IPS DF 6.9 (cell line): ENCODE measurements around the gene ZC3H18.

Experiments used
- DNase-seq: peaks from one replicate; pipeline ENCODE4 v3.0.0-alpha.2; 2013; ENCODE audit warnings: low read depth, low spot score
- H3K27ac ChIP-seq: one replicate; pipeline ENCODE4 v1.5.1; 2013; ENCODE audit warnings: low read length, control low read depth
- H3K27me3 ChIP-seq: 2 replicates; pipeline ENCODE4 v1.6.1; 2013; ENCODE audit warnings: mild to moderate bottlenecking, low read length; ENCODE audit not compliant: control insufficient read depth, insufficient read depth
- H3K36me3 ChIP-seq: 2 replicates; pipeline ENCODE4 v1.6.1; 2013; ENCODE audit warnings: low read length; ENCODE audit not compliant: control insufficient read depth, insufficient read depth
- H3K4me1 ChIP-seq: 2 replicates; pipeline ENCODE4 v1.6.1; 2013; ENCODE audit warnings: low read length; ENCODE audit not compliant: control insufficient read depth, insufficient read depth
- H3K4me3 ChIP-seq: 2 replicates; pipeline ENCODE4 v1.5.1; 2013; ENCODE audit warnings: mild to moderate bottlenecking, low read length
- H3K9me3 ChIP-seq: 2 replicates; pipeline ENCODE4 v1.6.1; 2013; ENCODE audit warnings: low read length, inconsistent platforms; ENCODE audit not compliant: control insufficient read depth, insufficient read depth
- WGBS: extraction: QIAGEN DNeasy Blood & Tissue Kit; methylation state at CpG from one replicate; pipeline ENCODE4 v1.1.7; 2013; ENCODE audit warnings: mixed read lengths, missing lambda C conversion rate; ENCODE audit not compliant: insufficient read length, insufficient coverage; 5-methylcytosine and 5-hydroxymethylcytosine counted together

ZC3H18 gene

GRCh38 chr16:88527186-88527936, 42.8 kb upstream of the ZC3H18 start:
- H3K9me3 ChIP-seq, result no peaks in the 10 kb centered on the region
- no peak overlapping the region for H3K27ac ChIP-seq
- H3K4me1 ChIP-seq, result peaks cover 4% of the 10 kb centered on the region; the same call in 1 of the 2 replicates
- no peak for DNase-seq
- H3K27me3 ChIP-seq, result no peaks in the 10 kb centered on the region
- no peaks in the 10 kb centered on the region; the same call in 1 of the 2 replicates for H3K36me3 ChIP-seq
- H3K4me3 ChIP-seq, result no peak overlapping the region
- WGBS, result no CpG with 5 or more reads among the region's 32 CpGs

- peaks cover 8% of the 10 kb centered on the region for H3K4me1 ChIP-seq
- no peak for DNase-seq
- no peak overlapping the region for H3K4me3 ChIP-seq
- no peak overlapping the region for H3K27ac ChIP-seq
- no peaks in the 10 kb centered on the region; the same call in 1 of the 2 replicates for H3K36me3 ChIP-seq
- H3K27me3 ChIP-seq, result no peaks in the 10 kb centered on the region
- no CpG with 5 or more reads among the region's 30 CpGs for WGBS
- no peaks in the 10 kb centered on the region for H3K9me3 ChIP-seq
Measured at GRCh38 chr16:88527937-88528743, 42.1 kb upstream of the ZC3H18 start.

GRCh38 chr16:88528902-88529318, 41.3 kb upstream of the ZC3H18 start:
- H3K27ac ChIP-seq, result no peak overlapping the region
- WGBS, result no CpG with 5 or more reads among the region's 22 CpGs
- H3K27me3 ChIP-seq, result no peaks in the 10 kb centered on the region
- no peaks in the 10 kb centered on the region; the same call in 1 of the 2 replicates for H3K36me3 ChIP-seq
- peaks cover 8% of the 10 kb centered on the region for H3K4me1 ChIP-seq
- H3K4me3 ChIP-seq, result no peak overlapping the region
- no peak for DNase-seq
- no peaks in the 10 kb centered on the region for H3K9me3 ChIP-seq

GRCh38 chr16:88529596-88529995, 40.6 kb upstream of the ZC3H18 start:
- Histone ChIP-seq H3K27ac (no peak overlapping the region), H3K4me3 (no peak overlapping the region), H3K4me1 (peaks cover 8% of the 10 kb centered on the region), H3K27me3 (no peaks in the 10 kb centered on the region), H3K36me3 (no peaks in the 10 kb centered on the region; the same call in 1 of the 2 replicates), H3K9me3 (no peaks in the 10 kb centered on the region)
- no peak for DNase-seq
- no CpG with 5 or more reads among the region's 9 CpGs for WGBS

GRCh38 chr16:88530051-88530857, 39.9 kb upstream of the ZC3H18 start:
- Histone ChIP-seq H3K36me3 (no peaks in the 10 kb centered on the region; the same call in 1 of the 2 replicates), H3K27ac (no peak overlapping the region), H3K4me3 (no peak overlapping the region), H3K4me1 (peaks cover 8% of the 10 kb centered on the region), H3K9me3 (no peaks in the 10 kb centered on the region), H3K27me3 (no peaks in the 10 kb centered on the region)
- no CpG with 5 or more reads among the region's 27 CpGs for WGBS
- DNase-seq, result no peak

- H3K27me3 ChIP-seq, result no peaks in the 10 kb centered on the region
- H3K4me1 ChIP-seq, result peaks cover 6% of the 10 kb centered on the region
- no CpG with 5 or more reads among the region's 11 CpGs for WGBS
- DNase-seq, result no peak
- no peak overlapping the region for H3K4me3 ChIP-seq
- no peak overlapping the region for H3K27ac ChIP-seq
- no peaks in the 10 kb centered on the region for H3K9me3 ChIP-seq
- H3K36me3 ChIP-seq, result no peaks in the 10 kb centered on the region; the same call in 1 of the 2 replicates
Measured at GRCh38 chr16:88530858-88531203, 39.4 kb upstream of the ZC3H18 start.

GRCh38 chr16:88531346-88531745, 38.9 kb upstream of the ZC3H18 start:
- Histone ChIP-seq H3K4me1 (peaks cover 5% of the 10 kb centered on the region), H3K27ac (no peak overlapping the region), H3K4me3 (no peak overlapping the region), H3K27me3 (no peaks in the 10 kb centered on the region), H3K9me3 (no peaks in the 10 kb centered on the region), H3K36me3 (no peaks in the 10 kb centered on the region; the same call in 1 of the 2 replicates)
- no peak for DNase-seq
- no CpG with 5 or more reads among the region's 12 CpGs for WGBS

- no peak for DNase-seq
- no peak overlapping the region for H3K27ac ChIP-seq
- H3K4me3 ChIP-seq, result no peak overlapping the region
- no peaks in the 10 kb centered on the region for H3K9me3 ChIP-seq
- WGBS, result no CpG with 5 or more reads among the region's 34 CpGs
- H3K4me1 ChIP-seq, result peaks cover 5% of the 10 kb centered on the region
- H3K36me3 ChIP-seq, result no peaks in the 10 kb centered on the region; the same call in 1 of the 2 replicates
- no peaks in the 10 kb centered on the region for H3K27me3 ChIP-seq
Measured at GRCh38 chr16:88531931-88532433, 38.2 kb upstream of the ZC3H18 start.

- Histone ChIP-seq H3K27me3 (no peaks in the 10 kb centered on the region), H3K27ac (no peak overlapping the region), H3K4me3 (peak overlapping the region; percentile 62; the same call in 1 of the 2 replicates), H3K9me3 (no peaks in the 10 kb centered on the region), H3K36me3 (no peaks in the 10 kb centered on the region; the same call in 1 of the 2 replicates), H3K4me1 (peaks cover 5% of the 10 kb centered on the region)
- DNase-seq, result no peak
- no CpG with 5 or more reads among the region's 37 CpGs for WGBS
Measured at GRCh38 chr16:88532434-88533241, 37.6 kb upstream of the ZC3H18 start.
